ENCODE measurements around the gene ENDOV.

ENDOV gene

DNA sequence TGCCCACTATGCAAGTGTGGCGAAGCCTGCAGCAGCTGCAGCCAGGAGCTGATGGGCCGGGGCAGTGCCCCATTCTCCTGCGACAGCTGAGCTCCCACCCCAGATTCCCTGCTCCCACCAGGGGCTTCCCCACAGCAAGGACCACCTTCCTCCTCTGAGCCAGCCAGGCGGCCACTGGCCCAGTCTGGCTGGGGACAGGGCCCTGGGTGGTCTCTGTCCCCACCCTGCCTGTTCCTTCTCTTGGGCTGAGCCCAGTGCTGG lies 67.0 kb downstream of the ENDOV start:
- Histone ChIP-seq H3K27me3 (ENCODE audit: control insufficient read depth, insufficient read depth, low read length, poor library complexity, severe bottlenecking) (peaks cover 80% of the 10 kb centered on the region), H3K4me3 (ENCODE audit: insufficient read depth, low read depth, low read length) (no peak overlapping the region), H3K36me3 (ENCODE audit: control insufficient read depth, insufficient read depth, low read length) (no peaks in the 10 kb centered on the region), H3K4me1 (ENCODE audit: control insufficient read depth, insufficient read depth, low read length) (peaks cover 12% of the 10 kb centered on the region), H3K9me3 (ENCODE audit: control insufficient read depth, low read length) (no peaks in the 10 kb centered on the region), H3K27ac (ENCODE audit: insufficient read depth, low read depth, low read length, poor library complexity, severe bottlenecking) (no peak overlapping the region)
- WGBS, 2 experiments = 90 to 92% methylated on average over 4 of the region's 4 CpGs

DNA sequence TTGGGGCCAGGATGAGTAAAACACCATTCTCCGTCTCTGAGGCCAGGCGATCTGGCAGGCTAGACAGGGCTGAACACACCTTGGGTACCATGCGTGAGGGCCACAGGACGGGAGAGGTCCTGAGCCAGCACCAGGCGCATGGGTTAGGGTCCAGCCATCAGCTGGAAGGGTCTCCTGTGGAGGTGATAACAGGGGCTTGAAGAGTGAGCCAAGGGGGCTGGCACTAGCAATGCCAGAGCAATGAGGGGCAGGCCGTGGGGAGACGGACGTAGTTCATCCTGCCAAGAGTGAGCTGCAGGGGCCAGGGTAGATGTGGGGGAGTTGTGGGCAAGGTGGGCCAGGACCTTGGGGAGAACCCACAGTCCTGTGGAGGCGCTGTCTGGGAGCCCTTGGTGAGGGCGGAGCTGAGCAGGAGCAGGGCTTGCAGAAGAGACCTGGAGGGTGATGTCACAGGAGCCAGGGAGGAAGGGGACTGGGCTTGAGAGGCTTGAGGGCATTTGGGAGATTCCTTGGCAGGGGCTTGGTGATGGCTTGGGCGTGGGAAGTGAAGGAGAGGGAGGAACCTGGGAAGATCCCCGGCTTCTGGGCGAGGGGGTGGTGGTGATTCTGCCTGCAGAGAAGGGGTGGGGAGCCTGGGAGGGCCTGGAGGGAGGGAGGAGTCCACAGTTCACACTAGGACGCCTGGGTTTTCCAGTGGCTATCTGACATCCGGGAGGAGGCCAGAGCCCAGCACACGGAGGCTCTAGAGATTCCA lies 67.8 kb downstream of the ENDOV start:
- H3K9me3 ChIP-seq (ENCODE audit: control insufficient read depth, low read length) = no peaks in the 10 kb centered on the region
- WGBS, 2 experiments = 75 to 77% methylated on average over 16 of the region's 16 CpGs
- no peak overlapping the region for H3K27ac ChIP-seq (ENCODE audit: insufficient read depth, low read depth, low read length, poor library complexity, severe bottlenecking)
- no peaks in the 10 kb centered on the region for H3K36me3 ChIP-seq (ENCODE audit: control insufficient read depth, insufficient read depth, low read length)
- H3K4me1 ChIP-seq (ENCODE audit: control insufficient read depth, insufficient read depth, low read length) = peaks cover 11% of the 10 kb centered on the region
- peaks cover 80% of the 10 kb centered on the region for H3K27me3 ChIP-seq (ENCODE audit: control insufficient read depth, insufficient read depth, low read length, poor library complexity, severe bottlenecking)
- no peak overlapping the region for H3K4me3 ChIP-seq (ENCODE audit: insufficient read depth, low read depth, low read length)

DNA sequence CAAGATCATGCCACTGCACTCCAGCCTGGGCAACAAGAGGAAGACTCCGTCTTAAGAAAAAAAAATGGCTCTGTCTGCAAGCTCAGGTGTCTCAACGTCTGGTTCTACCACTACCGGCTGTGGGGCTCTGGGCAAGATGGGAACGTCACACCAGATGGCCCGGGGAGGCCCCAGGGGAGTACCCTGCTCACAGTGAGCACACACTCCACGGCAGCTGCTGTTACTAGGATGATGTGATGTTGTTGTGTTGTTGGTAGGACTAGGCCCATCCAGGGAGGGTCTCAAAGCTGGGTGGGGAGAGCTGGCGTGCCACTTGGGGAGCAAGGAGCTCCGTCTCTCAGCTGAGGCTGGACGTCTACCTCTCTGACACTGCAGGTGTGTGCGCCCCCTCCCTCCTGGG lies 70.9 kb downstream of the ENDOV start:
- H3K4me1 ChIP-seq (ENCODE audit: control insufficient read depth, insufficient read depth, low read length) = peaks cover 6% of the 10 kb centered on the region
- H3K4me3 ChIP-seq (ENCODE audit: insufficient read depth, low read depth, low read length) = no peak overlapping the region
- H3K9me3 ChIP-seq (ENCODE audit: control insufficient read depth, low read length) = no peaks in the 10 kb centered on the region
- no peak overlapping the region for H3K27ac ChIP-seq (ENCODE audit: insufficient read depth, low read depth, low read length, poor library complexity, severe bottlenecking)
- peaks cover 54% of the 10 kb centered on the region for H3K27me3 ChIP-seq (ENCODE audit: control insufficient read depth, insufficient read depth, low read length, poor library complexity, severe bottlenecking)
- WGBS, 2 experiments = 88 to 89% methylated on average over 10 of the region's 10 CpGs
- no peaks in the 10 kb centered on the region for H3K36me3 ChIP-seq (ENCODE audit: control insufficient read depth, insufficient read depth, low read length)

DNA sequence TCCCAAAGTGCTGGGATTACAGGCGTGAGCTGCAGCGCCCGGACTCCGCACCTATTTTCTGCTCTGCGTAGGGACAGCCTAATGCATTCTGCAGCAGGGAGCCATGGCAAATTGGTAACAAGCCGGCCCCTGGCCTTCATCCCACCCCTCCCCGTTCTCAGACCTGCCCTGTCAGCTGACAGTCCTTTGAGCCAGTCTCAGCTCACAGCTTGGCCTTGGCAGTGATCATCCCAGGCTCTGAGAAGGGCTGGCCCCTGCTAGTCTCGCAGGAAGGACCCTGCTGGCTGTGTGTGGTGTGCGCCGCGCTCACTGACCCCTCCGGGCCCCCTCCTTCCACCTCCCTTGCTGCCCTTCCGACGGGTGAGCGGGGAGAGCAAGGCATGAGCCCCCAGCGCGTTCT lies 71.7 kb downstream of the ENDOV start:
- 60 to 61% methylated on average over 17 of the region's 17 CpGs for WGBS, 2 experiments
- Histone ChIP-seq H3K4me3 (ENCODE audit: insufficient read depth, low read depth, low read length) (no peak overlapping the region), H3K9me3 (ENCODE audit: control insufficient read depth, low read length) (no peaks in the 10 kb centered on the region), H3K27me3 (ENCODE audit: control insufficient read depth, insufficient read depth, low read length, poor library complexity, severe bottlenecking) (peaks cover 45% of the 10 kb centered on the region), H3K36me3 (ENCODE audit: control insufficient read depth, insufficient read depth, low read length) (no peaks in the 10 kb centered on the region), H3K27ac (ENCODE audit: insufficient read depth, low read depth, low read length, poor library complexity, severe bottlenecking) (no peak overlapping the region), H3K4me1 (ENCODE audit: control insufficient read depth, insufficient read depth, low read length) (peaks cover 15% of the 10 kb centered on the region)

DNA sequence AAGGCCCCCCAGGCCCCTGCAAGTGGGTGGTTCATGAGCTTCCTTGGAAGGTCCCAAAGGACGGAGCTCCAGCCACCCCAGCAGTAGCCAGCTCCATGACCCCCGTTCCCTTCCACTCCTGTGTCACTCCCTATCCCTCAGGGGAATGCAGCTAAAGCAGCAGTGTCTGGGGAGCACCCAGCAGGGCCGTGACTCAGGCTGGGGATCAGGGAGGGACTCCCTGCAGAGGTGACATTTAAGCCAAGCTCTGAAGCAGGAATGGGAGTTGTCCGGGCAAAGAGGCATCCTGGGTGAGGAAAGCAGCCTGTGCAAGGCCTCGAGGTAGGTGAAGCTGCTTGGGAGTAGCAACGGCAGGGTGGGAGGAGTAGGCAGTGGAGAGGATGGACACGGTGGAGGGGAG lies 72.5 kb downstream of the ENDOV start:
- Histone ChIP-seq H3K27ac (ENCODE audit: insufficient read depth, low read depth, low read length, poor library complexity, severe bottlenecking) (no peak overlapping the region), H3K4me1 (ENCODE audit: control insufficient read depth, insufficient read depth, low read length) (peaks cover 23% of the 10 kb centered on the region), H3K36me3 (ENCODE audit: control insufficient read depth, insufficient read depth, low read length) (no peaks in the 10 kb centered on the region), H3K27me3 (ENCODE audit: control insufficient read depth, insufficient read depth, low read length, poor library complexity, severe bottlenecking) (peaks cover 37% of the 10 kb centered on the region), H3K4me3 (ENCODE audit: insufficient read depth, low read depth, low read length) (no peak overlapping the region), H3K9me3 (ENCODE audit: control insufficient read depth, low read length) (no peaks in the 10 kb centered on the region)
- WGBS, 2 experiments = 72 to 78% methylated on average over 7 of the region's 7 CpGs
